H1 (cell line): ENCODE data around the gene FFAR2. TPM values are rescaled to one million over a fixed set of nuclear protein-coding genes. Genes with fewer than 3 reads are reported as not detected.

Experiments
- CTCF ChIA-PET: fragments of 300-600 bp; sonication (Branson Sonifier 250); formaldehyde crosslinking; loops from one replicate; lab custom pipeline; 2021; ENCODE audit not compliant: partially characterized antibody; lab: Charles Lee
- POLR2A ChIA-PET: fragments of 300-600 bp; sonication (Branson Sonifier 250); formaldehyde crosslinking; loops from one replicate; lab custom pipeline; 2021; ENCODE audit warnings: inconsistent platforms; ENCODE audit not compliant: partially characterized antibody; lab: Charles Lee
- DNase-seq, 2 experiments: peaks; one replicate each; pipeline versions ENCODE4 v3.0.0 to v3.0.0-alpha.2; 2010 to 2022; ENCODE audit warnings: low spot score in 2 of 2, low read depth in 1 of 2, mixed read lengths in 1 of 2
- FAIRE-seq: peaks from 2 replicates; lab custom pipeline; 2011; peaks lifted over from hg19 to GRCh38; lab: Jason Lieb, UNC
- H2AFZ ChIP-seq: 2 replicates; pipeline ENCODE4 v1.8.1; 2012; ENCODE audit warnings: low read length, inconsistent platforms
- H2AK5ac ChIP-seq: 2 replicates; pipeline ENCODE4 v1.6.1; 2013; ENCODE audit warnings: low read depth, low read length
- H2BK120ac ChIP-seq: replicated peaks from 2 replicates; pipeline ENCODE3; 2013; ENCODE audit warnings: low read depth, low read length, inconsistent platforms
- H2BK12ac ChIP-seq: 2 replicates; pipeline ENCODE4 v1.6.1; 2013; ENCODE audit warnings: low read depth, low read length
- H2BK15ac ChIP-seq: 2 replicates; pipeline ENCODE4 v1.6.1; 2013; ENCODE audit warnings: low read length
- H2BK20ac ChIP-seq: 2 replicates; pipeline ENCODE4 v1.6.1; 2013; ENCODE audit warnings: low read length
- H2BK5ac ChIP-seq: 2 replicates; pipeline ENCODE4 v1.6.1; 2013; ENCODE audit warnings: low read depth, low read length
- H3K14ac ChIP-seq: 2 replicates; pipeline ENCODE4 v1.6.1; 2013; ENCODE audit warnings: inconsistent platforms; ENCODE audit not compliant: insufficient read length
- H3K18ac ChIP-seq: 2 replicates; pipeline ENCODE4 v1.6.1; 2013; ENCODE audit warnings: low read length; ENCODE audit errors: extremely low read depth
- H3K23ac ChIP-seq: 2 replicates; pipeline ENCODE4 v1.6.1; 2013; ENCODE audit warnings: inconsistent platforms; ENCODE audit not compliant: insufficient read length
- H3K23me2 ChIP-seq: 2 replicates; pipeline ENCODE4 v1.6.1; 2013; ENCODE audit warnings: low read depth, low read length
- H3K27ac ChIP-seq: 2 replicates; pipeline ENCODE4 v1.6.1; 2011; ENCODE audit warnings: low read depth, low read length, inconsistent platforms
- H3K27me3 ChIP-seq, 4 experiments: replicated peaks in 1 of 4; 1 replicate in 1 of 4; 2 replicates in 3 of 4; pipeline versions ENCODE4 v1.6.1 to v1.8.1; 2011 to 2013; ENCODE audit warnings: low read length in 3 of 4, mild to moderate bottlenecking in 3 of 4, inconsistent platforms in 2 of 4, mixed read lengths in 2 of 4, moderate library complexity in 1 of 4; ENCODE audit not compliant: control insufficient read depth in 3 of 4, insufficient read depth in 3 of 4; ENCODE audit errors: extremely low read depth in 1 of 4
- H3K36me3 ChIP-seq, 4 experiments: 2 replicates each; pipeline versions ENCODE4 v1.6.1 to v1.8.1; 2011 to 2013; ENCODE audit warnings: mild to moderate bottlenecking in 4 of 4, low read length in 3 of 4, moderate library complexity in 2 of 4, control low read depth in 1 of 4, inconsistent platforms in 1 of 4; ENCODE audit not compliant: insufficient read depth in 4 of 4, control insufficient read depth in 2 of 4
- H3K4ac ChIP-seq: replicated peaks from 2 replicates; pipeline ENCODE3; 2013; ENCODE audit warnings: low read length, low read depth, mixed read lengths, inconsistent platforms; ENCODE audit not compliant: insufficient read length
- H3K4me1 ChIP-seq, 4 experiments: replicated peaks in 1 of 4; 1 replicate in 1 of 4; 2 replicates in 3 of 4; pipeline versions ENCODE4 v1.6.1 to v1.8.1; 2011 to 2013; ENCODE audit warnings: low read length in 3 of 4, inconsistent platforms in 2 of 4, mixed read lengths in 1 of 4; ENCODE audit not compliant: insufficient read depth in 4 of 4, control insufficient read depth in 3 of 4
- H3K4me2 ChIP-seq, 2 experiments: 2 replicates each; pipeline versions ENCODE4 v1.6.1 to v1.8.1; 2011 to 2013; ENCODE audit warnings: low read depth in 2 of 2, low read length in 2 of 2, control low read depth in 1 of 2, inconsistent platforms in 1 of 2, mild to moderate bottlenecking in 1 of 2; ENCODE audit not compliant: insufficient read depth in 1 of 2
- H3K4me3 ChIP-seq, 4 experiments: fragments of 200-600, 300-600 bp in 1 of 4; sonication (generic), shearing (Covaris generic), sonication (Bioruptor Twin) in 1 of 4; 2 replicates each; pipeline versions ENCODE4 v1.5.1 to v1.8.1; 2011 to 2016; ENCODE audit warnings: low read length in 4 of 4, low read depth in 3 of 4, control low read depth in 2 of 4, inconsistent platforms in 2 of 4, mild to moderate bottlenecking in 2 of 4, mixed read lengths in 1 of 4, moderate library complexity in 1 of 4; ENCODE audit not compliant: insufficient read depth in 2 of 4; ENCODE audit errors: extremely low read depth in 1 of 4
- H3K56ac ChIP-seq: replicated peaks from 2 replicates; pipeline ENCODE3; 2013; ENCODE audit warnings: low read depth, mild to moderate bottlenecking, mixed read lengths, low read length, inconsistent platforms; ENCODE audit not compliant: insufficient read length
- H3K79me1 ChIP-seq: 2 replicates; pipeline ENCODE4 v1.6.1; 2013; ENCODE audit warnings: low read depth, low read length, control low read depth
- H3K79me2 ChIP-seq, 2 experiments: 2 replicates each; pipeline versions ENCODE4 v1.6.1 to v1.8.1; 2012 to 2013; ENCODE audit warnings: low read length in 2 of 2, mild to moderate bottlenecking in 2 of 2, inconsistent platforms in 1 of 2; ENCODE audit not compliant: insufficient read depth in 2 of 2, control insufficient read depth in 1 of 2
- H3K9ac ChIP-seq, 4 experiments: replicated peaks in 1 of 4; 1 replicate in 1 of 4; 2 replicates in 3 of 4; pipeline versions ENCODE4 v1.6.1 to v1.8.1; 2011 to 2013; ENCODE audit warnings: low read depth in 3 of 4, low read length in 3 of 4, control low read depth in 2 of 4, mild to moderate bottlenecking in 2 of 4, moderate library complexity in 2 of 4, inconsistent platforms in 1 of 4; ENCODE audit errors: extremely low read depth in 1 of 4
- H3K9me3 ChIP-seq, 2 experiments: 2 replicates each; pipeline versions ENCODE4 v1.6.1 to v1.8.1; 2012 to 2013; ENCODE audit warnings: mild to moderate bottlenecking in 2 of 2, moderate library complexity in 2 of 2, control low read depth in 1 of 2, inconsistent platforms in 1 of 2, low read depth in 1 of 2, low read length in 1 of 2, mixed read lengths in 1 of 2; ENCODE audit not compliant: insufficient read depth in 2 of 2
- H4K20me1 ChIP-seq, 2 experiments: replicated peaks in 1 of 2; 2 replicates each; pipeline versions ENCODE3 to v1.8.1; 2011 to 2013; ENCODE audit warnings: inconsistent platforms in 2 of 2, low read length in 2 of 2, mild to moderate bottlenecking in 1 of 2; ENCODE audit not compliant: insufficient read depth in 2 of 2, control insufficient read depth in 1 of 2
- H4K5ac ChIP-seq: 2 replicates; pipeline ENCODE4 v1.6.1; 2013; ENCODE audit warnings: low read length, low read depth, mixed read lengths, inconsistent platforms; ENCODE audit not compliant: insufficient read length
- H4K8ac ChIP-seq: 2 replicates; pipeline ENCODE4 v1.8.0; 2013; ENCODE audit warnings: mild to moderate bottlenecking, moderate library complexity, low read length, inconsistent platforms; ENCODE audit not compliant: insufficient read depth; ENCODE audit errors: extremely low read depth
- H4K91ac ChIP-seq: replicated peaks from 2 replicates; pipeline ENCODE3; 2013; ENCODE audit warnings: low read length, mixed read lengths, inconsistent platforms; ENCODE audit not compliant: insufficient read length
- ASH2L ChIP-seq: fragments of 200-600, 300-600 bp; sonication (generic); IDR thresholded peaks from one replicate; pipeline ENCODE4 v1.7.1; 2017; ENCODE audit warnings: low read length
- CREB1 ChIP-seq: IDR thresholded peaks from 2 replicates; pipeline ENCODE4 v1.6.1; 2012; ENCODE audit warnings: inconsistent platforms
- RXRA ChIP-seq: IDR thresholded peaks from 2 replicates; pipeline ENCODE4 v1.6.1; 2011; ENCODE audit warnings: low read depth, mild to moderate bottlenecking, low read length, moderate library complexity; ENCODE audit not compliant: insufficient read depth
- SP1 ChIP-seq: IDR thresholded peaks from 2 replicates; pipeline ENCODE4 v1.6.1; 2011; ENCODE audit warnings: low read depth, low read length
- TCF12 ChIP-seq: IDR thresholded peaks from 2 replicates; pipeline ENCODE4 v1.6.1; 2011; ENCODE audit warnings: low read depth, mild to moderate bottlenecking, low read length
- ZNF274 ChIP-seq: IDR thresholded peaks from 2 replicates; pipeline ENCODE4 v1.7.0; 2012; ENCODE audit warnings: low read length, borderline replicate concordance; ENCODE audit errors: extremely low read depth
- WGBS, 2 experiments: shearing (Covaris generic) in 1 of 2; methylation state at CpG; one replicate each; pipeline versions ENCODE4 v1.1.6 to v1.1.7; 2013 to 2015; ENCODE audit warnings: low lambda C conversion rate in 2 of 2, mixed read lengths in 2 of 2, inconsistent platforms in 1 of 2, low coverage in 1 of 2, missing lambda C conversion rate in 1 of 2; ENCODE audit not compliant: insufficient replicate concordance in 2 of 2, insufficient coverage in 1 of 2, insufficient read length in 1 of 2; ENCODE audit errors: extremely low coverage in 1 of 2, missing lambda C conversion rate in 1 of 2; 5-methylcytosine and 5-hydroxymethylcytosine counted together
- polyA plus RNA-seq, 7 experiments: library from polyadenylated mRNA; depleted of rRNA in 3 of 7; stranded (reverse) in 5 of 7; unstranded in 2 of 7; fragments of >200 nt in 5 of 7; fragments of 200-250 nt in 2 of 7; gene quantifications; 1 replicate in 5 of 7; 2 replicates in 1 of 7; 4 replicates in 1 of 7; pipeline versions ENCODE4 v1.2.1 to v1.2.3, GENCODE V29; 2011 to 2013; ENCODE audit warnings: missing spikeins in 2 of 7, mixed read lengths in 2 of 7
- total RNA-seq: library from RNA; stranded (reverse); fragmentation: NEBNext Ultra II Directional; extraction: Animal tissue kit (Norgen Biotek cat#: 25700); gene quantifications from 2 replicates; pipeline ENCODE4 v1.2.1, GENCODE V29; 2021

FFAR2 gene
- total and polyA plus RNA-seq, 2 of the 8 experiments (the other 6 are each of a cell fraction or from before 2014, with no cell fraction given): not detected

DNA sequence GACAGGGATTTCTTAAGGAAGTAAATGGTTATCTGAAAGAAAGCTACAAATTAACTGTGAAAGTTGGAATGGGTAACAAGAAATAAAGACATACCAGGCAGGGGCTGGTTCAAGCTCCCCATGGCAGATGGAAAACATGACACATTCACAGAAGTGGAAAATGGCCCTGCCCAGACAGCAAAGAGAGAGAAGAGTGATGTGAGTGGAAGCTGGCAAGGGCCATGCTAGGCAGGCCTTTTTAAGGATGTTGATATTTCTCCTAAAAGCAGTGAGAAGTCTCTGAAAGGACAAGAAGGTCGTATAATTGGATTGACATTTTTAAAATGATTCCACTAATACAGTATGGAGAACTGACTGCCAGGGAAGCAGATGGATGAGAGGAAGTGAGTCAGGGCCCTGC, 3.3 kb upstream of the FFAR2 start:
- Histone ChIP-seq H4K91ac (no peak overlapping the region), H4K5ac (no peak overlapping the region), H3K27me3 (peaks cover 0 to 5% (median 0%) of the 10 kb centered on the region in 4 experiments; a peak in 3 of 7 replicates), H2BK12ac (no peak overlapping the region), H4K8ac (no peak overlapping the region), H2AFZ (no peak overlapping the region), H4K20me1 (no peaks in the 10 kb centered on the region), H2BK5ac (no peak overlapping the region), H2AK5ac (no peak overlapping the region), H3K4ac (no peak overlapping the region), H3K79me2 (no peaks in the 10 kb centered on the region), H3K4me3 (no peak overlapping the region), H2BK20ac (no peak overlapping the region), H3K23ac (no peak overlapping the region), H3K18ac (no peak overlapping the region), H3K4me1 (peaks cover 0 to 4% (median 0%) of the 10 kb centered on the region in 4 experiments; a peak in 1 of 7 replicates), H3K36me3 (no peaks in the 10 kb centered on the region), H3K79me1 (no peaks in the 10 kb centered on the region), H3K9ac (no peak overlapping the region), H3K4me2 (no peak overlapping the region), H2BK120ac (no peak overlapping the region), H3K14ac (no peak overlapping the region), H3K9me3 (no peaks in the 10 kb centered on the region), H2BK15ac (no peak overlapping the region), H3K56ac (no peak overlapping the region), H3K23me2 (no peaks in the 10 kb centered on the region), H3K27ac (no peak overlapping the region)
- WGBS, 2 experiments: 92% methylated on average over 1 of the region's 1 CpG; no CpG with 5 or more reads in 1 of the 2 experiments
- FAIRE-seq: no peak
- no peak for TF ChIP-seq CREB1
- no peak for TF ChIP-seq TCF12
- TF ChIP-seq RXRA: no peak
- no peak for TF ChIP-seq SP1
- TF ChIP-seq ZNF274: no peak
- no peak for TF ChIP-seq ASH2L
- no peak for DNase-seq
- ChIA-PET CTCF (interaction anchor here (0.8 to 1.3 kb wide), 2 partner anchors 92 to 138 kb away, joined by 3 to 6 read pairs; no protein-coding TSS in a partner anchor), POLR2A (interaction anchor here (0.9 kb wide), 1 partner anchor 203 kb away, joined by 3 read pairs; the partner anchor contains the start of gene COX6B1)
